Measurements from ENCODE around the gene EPB41. TPM values are rescaled to one million over a fixed set of nuclear protein-coding genes. Genes with fewer than 3 reads are reported as not detected.

Gene EPB41
- total and polyA plus RNA-seq, 2 of the 4 experiments (the other 2 are of a cell fraction), result 4.6 to 10.0 TPM

DNA sequence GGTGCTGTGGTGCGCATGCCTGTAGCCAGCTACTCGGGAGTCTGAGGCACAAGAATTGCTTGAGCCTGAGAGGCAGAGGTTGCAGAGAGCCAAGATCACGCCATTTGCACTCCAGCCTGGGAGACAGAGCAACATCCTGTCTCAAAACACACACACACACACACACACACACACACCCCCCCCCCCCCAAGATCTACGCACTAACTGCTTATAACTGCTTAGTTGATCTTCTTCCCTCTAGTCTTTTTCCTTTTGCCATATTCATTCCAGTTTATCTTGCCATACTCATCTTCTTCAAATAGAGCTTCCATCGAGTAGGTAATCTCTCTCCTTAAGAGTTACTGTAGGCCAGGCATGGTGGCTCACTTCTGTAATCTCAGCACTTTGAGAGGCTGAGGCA lies 20.9 kb downstream of the EPB41 start:
- no peaks in the 10 kb centered on the region for H3K79me1 ChIP-seq (ENCODE audit: low read depth in 1 of 2, low read length in 2 of 2)
- no peak overlapping the region for H3K4me2 ChIP-seq (ENCODE audit: low read depth, low read length)
- ChIA-PET POLR2A (ENCODE audit: unreplicated experiment) (no interaction called here), CTCF (no interaction called here)
- H2BK120ac ChIP-seq (ENCODE audit: low read depth, low read length), result no peak overlapping the region
- H3K9me1 ChIP-seq (ENCODE audit: insufficient read depth, low read length), result no peaks in the 10 kb centered on the region; the same call in 1 of the 2 replicates
- H3K27ac ChIP-seq (ENCODE audit: insufficient read depth, low read length), result no peak overlapping the region
- no peaks in the 10 kb centered on the region for H3K36me3 ChIP-seq (ENCODE audit: control insufficient read depth, insufficient read depth, low read length)
- DNase-seq (no peak), ATAC-seq (ENCODE audit: low read depth) (no peak)
- WGBS, 2 experiments (ENCODE audit: extremely low coverage in 2 of 2, insufficient read length in 1 of 2), result 100% methylated on average over 2 of the region's 5 CpGs; no CpG with 5 or more reads in 1 of the 2 experiments
- no peaks in the 10 kb centered on the region for H3K4me1 ChIP-seq (ENCODE audit: control insufficient read depth, insufficient read depth, low read length)
- no peak overlapping the region for H2BK5ac ChIP-seq (ENCODE audit: low read depth, low read length, poor library complexity, severe bottlenecking)
- no peaks in the 10 kb centered on the region for H4K20me1 ChIP-seq (ENCODE audit: insufficient read depth, low read length)
- no peak overlapping the region for H3K9ac ChIP-seq (ENCODE audit: low read depth, low read length)
- H3K27me3 ChIP-seq (ENCODE audit: control insufficient read depth, insufficient read depth, low read length), result no peaks in the 10 kb centered on the region
- in situ Hi-C loops (cut with MboI; ENCODE audit: low sequenced_read_pairs), result no loop called here
- BruUV-seq (replicated peaks), result no TSS peak
- H2AK5ac ChIP-seq (ENCODE audit: low read depth, low read length), result no peak overlapping the region
- no peak for TF ChIP-seq RCOR1 (IDR thresholded peaks at IDR 0.05; ENCODE audit: insufficient replicate concordance, low read length)
- no peak for TF ChIP-seq MAFK (IDR thresholded peaks at IDR 0.05; ENCODE audit: low read depth, low read length)
- no peak for TF ChIP-seq CEBPB (IDR thresholded peaks at IDR 0.05; ENCODE audit: low read depth, low read length)
- TF ChIP-seq USF2 (IDR thresholded peaks at IDR 0.05; ENCODE audit: low read depth, low read length), result no peak
- no peak for TF ChIP-seq FOS (IDR thresholded peaks at IDR 0.05; ENCODE audit: low read depth, low read length)
- TF ChIP-seq POLR2A (IDR thresholded peaks at IDR 0.05; ENCODE audit: low read depth, low read length), result no peak
- no peak for TF ChIP-seq RFX5 (IDR thresholded peaks at IDR 0.05; ENCODE audit: low read depth, low read length)
- TF ChIP-seq RAD21 (IDR thresholded peaks at IDR 0.05; ENCODE audit: low read length), result no peak
- no peak for TF ChIP-seq SMC3 (IDR thresholded peaks at IDR 0.05; ENCODE audit: low read depth, low read length)
- no peak for TF ChIP-seq NFE2L2 (IDR thresholded peaks at IDR 0.05; ENCODE audit: low read depth, low read length)
- TF ChIP-seq CTCF (conservative IDR thresholded peaks at IDR 0.05; ENCODE audit: low read depth, low read length), result no peak
- no peak for TF ChIP-seq CHD1 (IDR thresholded peaks at IDR 0.05; ENCODE audit: low read depth, low read length)
- H2AFZ ChIP-seq (replicated peaks; ENCODE audit: low read length, poor library complexity), result no peak overlapping the region
- H3K18ac ChIP-seq (ENCODE audit: low read depth, low read length), result no peak overlapping the region
- H3K23ac ChIP-seq (ENCODE audit: low read depth, low read length), result no peak overlapping the region
- no peak overlapping the region for H4K8ac ChIP-seq (ENCODE audit: low read depth in 2 of 2, low read length in 2 of 2)
- no peak overlapping the region for H2AK9ac ChIP-seq (replicated peaks; ENCODE audit: low read depth, low read length, poor library complexity)
- dilution Hi-C loops (cut with HindIII; ENCODE audit: low sequenced_read_pairs, unreplicated experiment), result no loop called here
- H3K4me3 ChIP-seq (ENCODE audit: insufficient read depth, low read depth, low read length), result no peak overlapping the region
- intact Hi-C loops (cut with micrococcal nuclease), result no loop called here
- no peak overlapping the region for H3K56ac ChIP-seq (ENCODE audit: extremely low read depth, insufficient read depth, low read length)
- no peak overlapping the region for H2BK20ac ChIP-seq (ENCODE audit: low read depth, low read length)
- no peak overlapping the region for H3K14ac ChIP-seq (replicated peaks; ENCODE audit: low read depth, low read length)
- H3K4ac ChIP-seq (ENCODE audit: low read depth, low read length), result no peak overlapping the region
- H3K9me3 ChIP-seq (ENCODE audit: control insufficient read depth, insufficient read depth, low read length), result no peaks in the 10 kb centered on the region
- no peak overlapping the region for H4K5ac ChIP-seq (ENCODE audit: low read depth, low read length)
- H2BK15ac ChIP-seq (ENCODE audit: low read depth, low read length), result no peak overlapping the region
- no peak overlapping the region for H4K91ac ChIP-seq (ENCODE audit: insufficient read depth, low read depth, low read length)

Data from IMR-90 (cell line).